ENCODE data around the gene FBXW2. TPM values are rescaled to one million over a fixed set of nuclear protein-coding genes. Genes with fewer than 3 reads are reported as not detected.

Gene FBXW2
- total RNA-seq, 1 donor from 2014 or later, result 72.9 TPM

- no peak for TF ChIP-seq CTCF (IDR thresholded peaks at IDR 0.05)
- Mint-ChIP-seq H3K27ac (ENCODE audit: unreplicated experiment) (no peak overlapping the region), H3K36me3 (ENCODE audit: low read depth) (no peaks in the 10 kb centered on the region), H3K4me1 (ENCODE audit: low read depth) (peaks cover 24% of the 10 kb centered on the region), H3K27me3 (ENCODE audit: low read depth) (no peaks in the 10 kb centered on the region), H3K9me3 (ENCODE audit: low read depth) (no peaks in the 10 kb centered on the region), H3K4me3 (ENCODE audit: unreplicated experiment) (no peak overlapping the region)
- no peak for DNase-seq (ENCODE audit: low spot score)
Observed at GRCh38 chr9:120717176-120717575, 76.0 kb downstream of the FBXW2 start.

- Mint-ChIP-seq H3K4me3 (ENCODE audit: unreplicated experiment) (no peak overlapping the region), H3K36me3 (ENCODE audit: low read depth) (no peaks in the 10 kb centered on the region), H3K4me1 (ENCODE audit: low read depth) (peaks cover 31% of the 10 kb centered on the region), H3K27ac (ENCODE audit: unreplicated experiment) (no peak overlapping the region), H3K27me3 (ENCODE audit: low read depth) (no peaks in the 10 kb centered on the region), H3K9me3 (ENCODE audit: low read depth) (no peaks in the 10 kb centered on the region)
- TF ChIP-seq CTCF (IDR thresholded peaks at IDR 0.05), result no peak
- DNase-seq (ENCODE audit: low spot score), result no peak
Observed at GRCh38 chr9:120716483-120716882, 76.7 kb downstream of the FBXW2 start.

GRCh38 chr9:120715389-120715924 lies 77.8 kb downstream of the FBXW2 start:
- Mint-ChIP-seq H3K4me1 (ENCODE audit: low read depth) (peaks cover 41% of the 10 kb centered on the region), H3K27me3 (ENCODE audit: low read depth) (no peaks in the 10 kb centered on the region), H3K4me3 (ENCODE audit: unreplicated experiment) (peak overlapping the region; percentile 77), H3K9me3 (ENCODE audit: low read depth) (no peaks in the 10 kb centered on the region), H3K36me3 (ENCODE audit: low read depth) (no peaks in the 10 kb centered on the region), H3K27ac (ENCODE audit: unreplicated experiment) (no peak overlapping the region)
- no peak for TF ChIP-seq CTCF (IDR thresholded peaks at IDR 0.05)
- no peak for DNase-seq (ENCODE audit: low spot score)

- H3K27me3 Mint-ChIP-seq (ENCODE audit: low read depth), result no peaks in the 10 kb centered on the region
- H3K36me3 Mint-ChIP-seq (ENCODE audit: low read depth), result no peaks in the 10 kb centered on the region
- H3K4me3 Mint-ChIP-seq (ENCODE audit: unreplicated experiment), result peak overlapping the region; percentile 77
- H3K9me3 Mint-ChIP-seq (ENCODE audit: low read depth), result no peaks in the 10 kb centered on the region
- DNase-seq (ENCODE audit: low spot score), result no peak
- peak; percentile 4 for TF ChIP-seq CTCF (IDR thresholded peaks at IDR 0.05)
- H3K27ac Mint-ChIP-seq (ENCODE audit: unreplicated experiment), result peak overlapping the region; percentile 22
- H3K4me1 Mint-ChIP-seq (ENCODE audit: low read depth), result peaks cover 42% of the 10 kb centered on the region
Observed at GRCh38 chr9:120714846-120715388, 78.3 kb downstream of the FBXW2 start.

- no peaks in the 10 kb centered on the region for H3K36me3 Mint-ChIP-seq (ENCODE audit: low read depth)
- peak within 1 kb of the TSS; percentile 90 for H3K4me3 Mint-ChIP-seq (ENCODE audit: unreplicated experiment)
- H3K4me1 Mint-ChIP-seq (ENCODE audit: low read depth), result peaks cover 45% of the 10 kb centered on the region
- peak; percentile 99 for DNase-seq (ENCODE audit: low spot score)
- peak within 1 kb of the TSS; percentile 22 for H3K27ac Mint-ChIP-seq (ENCODE audit: unreplicated experiment)
- no peaks in the 10 kb centered on the region for H3K27me3 Mint-ChIP-seq (ENCODE audit: low read depth)
- no peaks in the 10 kb centered on the region for H3K9me3 Mint-ChIP-seq (ENCODE audit: low read depth)
- no peak for TF ChIP-seq CTCF (IDR thresholded peaks at IDR 0.05)
Observed at GRCh38 chr9:120714088-120714845, 78.9 kb downstream of the FBXW2 start, which contains the start of gene MEGF9. Gene MEGF9, minus strand, starts transcription at chr9:120714470. Its CDS starts 112 bp downstream, at chr9:120714358.

All from chondrocyte (in vitro differentiated cells).